Activated CD4-positive, alpha-beta T cell treated with anti-CD3 and anti-CD28 coated beads for 36 hours (primary cell): ENCODE results near the gene GLB1L3. TPM values are rescaled to one million over a fixed set of nuclear protein-coding genes. Genes with fewer than 3 reads are reported as not detected.

Source experiments
- ATAC-seq: fragments of 200-7000 bp; cut with Tn5 transposase; one replicate; pipeline ENCODE4 v1.10.0; 2021; ENCODE audit warnings: mild to moderate bottlenecking, moderate library complexity
- CTCF ChIA-PET: fragments of 350-600 bp; sonication (Branson Sonifier 250); formaldehyde crosslinking; loops from one replicate; lab custom pipeline; 2021; ENCODE audit warnings: antibody characterized with exemption; lab: Charles Lee
- POLR2A ChIA-PET: fragments of 350-600 bp; sonication (Branson Sonifier 250); formaldehyde crosslinking; loops from one replicate; lab custom pipeline; 2021; ENCODE audit warnings: antibody characterized with exemption, inconsistent platforms; lab: Charles Lee
- DNase-seq: peaks from one replicate; pipeline ENCODE4 v3.0.0-alpha.2; 2020
- H3K27ac Mint-ChIP-seq: one replicate; pipeline ENCODE4 v1.8.0; 2021; ENCODE audit warnings: mixed read lengths
- H3K27me3 Mint-ChIP-seq: one replicate; pipeline ENCODE4 v1.8.0; 2021; ENCODE audit warnings: mixed read lengths
- H3K36me3 Mint-ChIP-seq: one replicate; pipeline ENCODE4 v1.8.0; 2021; ENCODE audit warnings: low read depth, mixed read lengths
- H3K4me1 Mint-ChIP-seq: one replicate; pipeline ENCODE4 v1.8.0; 2021; ENCODE audit warnings: mixed read lengths
- H3K4me3 Mint-ChIP-seq: one replicate; pipeline ENCODE4 v1.8.0; 2021; ENCODE audit warnings: mild to moderate bottlenecking, moderate library complexity, mixed read lengths
- H3K9me3 Mint-ChIP-seq: one replicate; pipeline ENCODE4 v1.8.0; 2021; ENCODE audit warnings: low read depth, mixed read lengths
- intact Hi-C, 2 experiments: fragments of 100-400 bp; cut with DNase I in 1 of 2; cut with micrococcal nuclease in 1 of 2; formaldehyde crosslinking; loops; one replicate each; pipeline versions ENCODE4 v1.14.2 to v1.15.1; 2022 to 2024; cut with DNase I, micrococcal nuclease
- total RNA-seq, 2 experiments: library from RNA; stranded (reverse); gene quantifications; one replicate each; pipeline ENCODE4 v1.2.3, GENCODE V29; 2021

GLB1L3 gene
- total RNA-seq, 2 experiments from 2014 or later, result 11.7 to 12.2 TPM

- peaks cover 14% of the 10 kb centered on the region for H3K4me1 Mint-ChIP-seq
- no peak overlapping the region for H3K4me3 Mint-ChIP-seq
- no peaks in the 10 kb centered on the region for H3K27me3 Mint-ChIP-seq
- H3K36me3 Mint-ChIP-seq, result no peaks in the 10 kb centered on the region
- H3K9me3 Mint-ChIP-seq, result no peaks in the 10 kb centered on the region
- no peak for DNase-seq
- ChIA-PET POLR2A (no interaction called here), CTCF (interaction anchor here (0.6 kb wide), 1 partner anchor 27 kb away, joined by 3 read pairs; no protein-coding TSS in a partner anchor)
- no peak overlapping the region for H3K27ac Mint-ChIP-seq
- ATAC-seq, result no peak
- intact Hi-C loops, result loop anchor here in 1 of 2 experiments (5.0 kb wide), 1 partner anchor 709 kb away; no protein-coding TSS in a partner anchor
Observed at GRCh38 chr11:134346101-134346975, 70.2 kb downstream of the GLB1L3 start.

DNA sequence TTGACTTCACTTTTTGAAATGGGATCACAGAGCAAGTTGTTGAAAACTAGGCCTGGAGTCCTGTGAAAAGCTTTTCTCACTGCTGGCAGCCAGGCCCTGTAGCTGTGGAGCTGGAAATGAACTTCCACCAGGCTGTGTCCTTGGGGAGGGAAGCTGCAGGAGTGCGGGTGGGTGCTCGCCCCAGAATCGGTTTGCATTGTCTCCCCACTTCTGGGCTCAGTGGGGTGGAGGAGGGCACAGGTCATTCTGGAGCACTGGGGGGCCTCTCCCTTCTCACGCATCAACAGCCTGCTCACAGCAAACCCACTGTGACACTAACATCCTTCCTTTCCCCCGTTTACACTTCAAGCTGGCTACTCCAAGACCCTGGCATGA is 70.8 kb downstream of the GLB1L3 start:
- POLR2A ChIA-PET, result no interaction called here

GRCh38 chr11:134347441-134347840 is 71.3 kb downstream of the GLB1L3 start:
- CTCF ChIA-PET, result interaction anchor here (0.6 kb wide), 1 partner anchor 297 kb away, joined by 3 read pairs; no protein-coding TSS in a partner anchor
- H3K27ac Mint-ChIP-seq, result no peak overlapping the region
- no peak overlapping the region for H3K4me3 Mint-ChIP-seq
- H3K9me3 Mint-ChIP-seq, result no peaks in the 10 kb centered on the region
- H3K36me3 Mint-ChIP-seq, result no peaks in the 10 kb centered on the region
- POLR2A ChIA-PET, result no interaction called here
- DNase-seq (no peak), ATAC-seq (no peak)
- peaks cover 14% of the 10 kb centered on the region for H3K4me1 Mint-ChIP-seq
- intact Hi-C loops, result loop anchor here in 1 of 2 experiments (5.0 kb wide), 1 partner anchor 710 kb away; no protein-coding TSS in a partner anchor
- H3K27me3 Mint-ChIP-seq, result no peaks in the 10 kb centered on the region

More for the DNA sequence above, 70.8 kb downstream of the GLB1L3 start:
- intact Hi-C loops, result loop anchor here in 1 of 2 experiments (5.0 kb wide), 1 partner anchor 710 kb away; no protein-coding TSS in a partner anchor
- CTCF ChIA-PET, result interaction anchor here (0.6 kb wide), 1 partner anchor 296 kb away, joined by 3 read pairs; no protein-coding TSS in a partner anchor
- H3K9me3 Mint-ChIP-seq, result no peaks in the 10 kb centered on the region
- no peak for ATAC-seq
- H3K36me3 Mint-ChIP-seq, result no peaks in the 10 kb centered on the region
- H3K4me3 Mint-ChIP-seq, result no peak overlapping the region
- DNase-seq, result no peak
- no peaks in the 10 kb centered on the region for H3K27me3 Mint-ChIP-seq
- H3K27ac Mint-ChIP-seq, result no peak overlapping the region
- peaks cover 14% of the 10 kb centered on the region for H3K4me1 Mint-ChIP-seq

DNA sequence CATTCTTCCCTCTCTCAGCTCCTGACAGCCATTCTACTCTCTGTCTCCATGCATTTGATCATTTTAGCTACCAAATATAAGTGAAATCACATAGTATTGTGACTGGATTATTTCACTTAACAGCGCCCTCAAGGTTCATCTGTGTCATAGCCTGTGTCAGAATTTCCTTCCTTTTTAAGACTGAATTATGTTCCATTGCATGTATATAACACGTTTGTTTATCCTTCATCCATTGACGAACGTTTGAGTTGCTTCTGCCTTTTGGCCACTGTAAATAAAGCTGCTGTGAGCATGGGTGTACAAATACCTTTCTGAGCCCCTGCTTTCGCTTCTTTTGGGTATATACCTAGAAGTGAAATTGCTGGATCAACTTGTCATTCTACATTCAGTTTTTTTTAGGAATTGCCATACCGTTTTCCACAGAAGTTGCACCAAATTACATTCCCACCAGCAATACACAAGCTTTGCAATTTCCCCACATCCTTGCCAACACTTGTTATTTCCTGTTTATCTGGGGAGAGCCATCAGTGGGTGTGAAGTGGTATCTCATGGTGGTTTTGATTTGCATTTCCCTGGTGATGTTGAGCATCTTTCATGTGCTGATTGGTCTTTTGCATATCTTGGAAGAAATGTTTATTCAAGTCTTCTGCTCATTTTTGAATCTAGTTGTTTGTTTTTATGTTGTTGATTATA is 73.1 kb downstream of the GLB1L3 start:
- Mint-ChIP-seq H3K4me1 (peaks cover 14% of the 10 kb centered on the region), H3K27me3 (no peaks in the 10 kb centered on the region), H3K27ac (no peak overlapping the region), H3K4me3 (no peak overlapping the region), H3K36me3 (peaks cover 4% of the 10 kb centered on the region), H3K9me3 (no peaks in the 10 kb centered on the region)
- ChIA-PET POLR2A (no interaction called here), CTCF (interaction anchor here (0.7 to 1.6 kb wide), 2 partner anchors 10 to 514 kb away, joined by 3 to 6 read pairs; no protein-coding TSS in a partner anchor)
- no peak for DNase-seq
- ATAC-seq, result no peak
- intact Hi-C loops, result loop anchor here in 1 of 2 experiments (5.0 kb wide), 1 partner anchor 712 kb away; no protein-coding TSS in a partner anchor

DNA sequence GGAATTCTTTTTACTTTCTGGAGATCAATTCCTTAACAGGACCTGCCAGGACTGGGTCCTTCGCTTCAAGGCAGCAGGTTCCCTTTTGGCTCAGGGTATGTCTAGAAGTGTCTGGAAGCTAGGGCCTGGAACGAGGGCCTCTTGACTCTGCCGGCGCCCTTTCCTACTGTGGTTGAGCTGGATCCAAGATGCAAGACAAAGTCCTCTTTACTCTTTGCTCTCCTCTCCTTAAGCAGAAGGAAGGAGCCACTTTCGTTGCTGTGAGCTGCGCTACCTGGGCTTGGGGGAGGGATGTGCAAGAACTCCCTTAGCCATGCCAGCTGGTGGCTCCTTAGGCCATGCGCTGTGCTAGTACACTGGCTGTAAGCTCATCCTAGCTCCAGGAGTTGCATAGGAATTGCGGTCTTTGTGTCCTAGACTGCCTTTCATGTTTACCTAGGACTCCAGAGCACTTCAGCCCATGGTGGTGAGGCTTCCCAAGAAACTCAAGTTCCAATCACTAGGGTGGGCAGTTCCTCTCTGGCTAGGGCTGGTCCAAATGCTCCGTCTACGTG is 73.7 kb downstream of the GLB1L3 start:
- no peaks in the 10 kb centered on the region for H3K27me3 Mint-ChIP-seq
- ChIA-PET CTCF (interaction anchor here (0.7 to 1.6 kb wide), 2 partner anchors 10 to 515 kb away, joined by 3 to 6 read pairs; no protein-coding TSS in a partner anchor), POLR2A (no interaction called here)
- peaks cover 4% of the 10 kb centered on the region for H3K36me3 Mint-ChIP-seq
- ATAC-seq, result no peak
- no peak overlapping the region for H3K4me3 Mint-ChIP-seq
- H3K4me1 Mint-ChIP-seq, result peaks cover 14% of the 10 kb centered on the region
- no peaks in the 10 kb centered on the region for H3K9me3 Mint-ChIP-seq
- H3K27ac Mint-ChIP-seq, result no peak overlapping the region
- intact Hi-C loops, result loop anchor here in 1 of 2 experiments (5.0 kb wide), 1 partner anchor 713 kb away; no protein-coding TSS in a partner anchor
- DNase-seq, result no peak

- H3K27ac Mint-ChIP-seq, result no peak overlapping the region
- ChIA-PET CTCF (interaction anchor here (1.6 kb wide), 1 partner anchor 9 kb away, joined by 6 read pairs; no protein-coding TSS in a partner anchor), POLR2A (no interaction called here)
- ATAC-seq (no peak), DNase-seq (no peak)
- H3K27me3 Mint-ChIP-seq, result no peaks in the 10 kb centered on the region
- H3K4me3 Mint-ChIP-seq, result no peak overlapping the region
- H3K36me3 Mint-ChIP-seq, result peaks cover 4% of the 10 kb centered on the region
- H3K9me3 Mint-ChIP-seq, result no peaks in the 10 kb centered on the region
- peaks cover 14% of the 10 kb centered on the region for H3K4me1 Mint-ChIP-seq
- intact Hi-C loops, result no loop called here
Observed at GRCh38 chr11:134350381-134350780, 74.2 kb downstream of the GLB1L3 start.

GRCh38 chr11:134352111-134352510 is 75.9 kb downstream of the GLB1L3 start:
- no peak overlapping the region for H3K27ac Mint-ChIP-seq
- no peak overlapping the region for H3K4me3 Mint-ChIP-seq
- peaks cover 4% of the 10 kb centered on the region for H3K36me3 Mint-ChIP-seq
- H3K4me1 Mint-ChIP-seq, result peaks cover 14% of the 10 kb centered on the region
- ChIA-PET CTCF (no interaction called here), POLR2A (no interaction called here)
- no peaks in the 10 kb centered on the region for H3K9me3 Mint-ChIP-seq
- no peaks in the 10 kb centered on the region for H3K27me3 Mint-ChIP-seq
- ATAC-seq (no peak), DNase-seq (no peak)
- intact Hi-C loops, result no loop called here

DNA sequence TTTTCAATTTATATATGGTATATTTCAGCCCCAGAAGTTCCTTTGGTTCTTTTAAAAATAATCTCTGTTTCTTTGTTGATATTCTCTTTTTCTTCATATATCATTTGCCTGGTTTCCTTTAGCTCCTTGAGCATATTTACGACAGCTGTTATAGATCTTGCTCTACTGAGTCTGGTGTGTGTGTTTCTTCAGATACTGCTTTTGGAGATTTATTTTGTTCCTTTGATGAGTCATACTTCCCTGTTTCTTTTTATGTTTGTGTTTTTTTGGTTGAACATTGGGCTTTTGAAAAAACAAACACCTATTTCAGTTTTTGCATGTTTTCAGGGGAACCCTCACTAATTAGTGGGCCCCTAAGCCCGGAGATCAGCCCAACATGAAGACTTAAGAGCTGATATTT is 79.0 kb downstream of the GLB1L3 start:
- ATAC-seq (no peak), DNase-seq (no peak)
- POLR2A ChIA-PET, result no interaction called here
- H3K4me1 Mint-ChIP-seq, result peaks cover 8% of the 10 kb centered on the region
- intact Hi-C loops, result no loop called here
- no peak overlapping the region for H3K27ac Mint-ChIP-seq
- H3K27me3 Mint-ChIP-seq, result no peaks in the 10 kb centered on the region
- H3K9me3 Mint-ChIP-seq, result no peaks in the 10 kb centered on the region
- no peak overlapping the region for H3K4me3 Mint-ChIP-seq
- H3K36me3 Mint-ChIP-seq, result peaks cover 4% of the 10 kb centered on the region
- CTCF ChIA-PET, result interaction anchor here (0.7 to 0.9 kb wide), 2 partner anchors 60 to 1225 kb away, joined by 3 read pairs; no protein-coding TSS in a partner anchor

DNA sequence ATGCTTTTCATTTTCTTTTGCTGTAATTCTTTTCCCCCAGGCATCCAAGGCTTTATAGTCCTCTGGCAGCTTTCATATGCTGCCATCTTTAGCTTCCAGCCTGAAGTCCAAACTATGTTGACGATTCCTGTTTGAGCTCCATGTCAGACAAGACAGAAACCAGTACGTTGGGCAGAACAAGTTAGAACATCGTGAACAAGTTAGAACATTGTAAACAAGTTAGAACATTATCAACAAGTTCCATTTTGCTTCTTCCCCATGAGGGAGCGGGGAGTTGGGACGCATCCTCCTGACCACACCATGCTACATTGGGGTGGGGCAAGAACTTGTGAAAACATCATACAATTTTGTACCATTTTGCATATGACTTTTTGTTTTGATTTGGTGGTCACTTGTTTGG is 79.5 kb downstream of the GLB1L3 start:
- CTCF ChIA-PET, result interaction anchor here (0.7 to 0.9 kb wide), 2 partner anchors 60 to 1226 kb away, joined by 3 read pairs; no protein-coding TSS in a partner anchor
- Mint-ChIP-seq H3K4me1 (peaks cover 5% of the 10 kb centered on the region), H3K27me3 (peaks cover under 1% of the 10 kb centered on the region), H3K9me3 (no peaks in the 10 kb centered on the region), H3K4me3 (no peak overlapping the region), H3K27ac (no peak overlapping the region), H3K36me3 (peaks cover 4% of the 10 kb centered on the region)
- intact Hi-C loops, result no loop called here
- ATAC-seq (no peak), DNase-seq (no peak)
- POLR2A ChIA-PET, result no interaction called here

GRCh38 chr11:134356656-134357544 is 80.7 kb downstream of the GLB1L3 start:
- POLR2A ChIA-PET, result interaction anchor here (0.5 kb wide), 1 partner anchor 81 kb away, joined by 3 read pairs; the partner anchor contains the start of gene GLB1L3
- no peak for ATAC-seq

More at GRCh38 chr11:134356656-134357544, 80.7 kb downstream of the GLB1L3 start:
- CTCF ChIA-PET, result no interaction called here
- intact Hi-C loops, result no loop called here
- Mint-ChIP-seq H3K27ac (no peak overlapping the region), H3K36me3 (peaks cover 4% of the 10 kb centered on the region), H3K9me3 (no peaks in the 10 kb centered on the region), H3K27me3 (peaks cover 3% of the 10 kb centered on the region), H3K4me3 (no peak overlapping the region), H3K4me1 (peaks cover 10% of the 10 kb centered on the region)
- no peak for DNase-seq
